ENCODE results near the gene CNNM3.

Gene CNNM3

DNA sequence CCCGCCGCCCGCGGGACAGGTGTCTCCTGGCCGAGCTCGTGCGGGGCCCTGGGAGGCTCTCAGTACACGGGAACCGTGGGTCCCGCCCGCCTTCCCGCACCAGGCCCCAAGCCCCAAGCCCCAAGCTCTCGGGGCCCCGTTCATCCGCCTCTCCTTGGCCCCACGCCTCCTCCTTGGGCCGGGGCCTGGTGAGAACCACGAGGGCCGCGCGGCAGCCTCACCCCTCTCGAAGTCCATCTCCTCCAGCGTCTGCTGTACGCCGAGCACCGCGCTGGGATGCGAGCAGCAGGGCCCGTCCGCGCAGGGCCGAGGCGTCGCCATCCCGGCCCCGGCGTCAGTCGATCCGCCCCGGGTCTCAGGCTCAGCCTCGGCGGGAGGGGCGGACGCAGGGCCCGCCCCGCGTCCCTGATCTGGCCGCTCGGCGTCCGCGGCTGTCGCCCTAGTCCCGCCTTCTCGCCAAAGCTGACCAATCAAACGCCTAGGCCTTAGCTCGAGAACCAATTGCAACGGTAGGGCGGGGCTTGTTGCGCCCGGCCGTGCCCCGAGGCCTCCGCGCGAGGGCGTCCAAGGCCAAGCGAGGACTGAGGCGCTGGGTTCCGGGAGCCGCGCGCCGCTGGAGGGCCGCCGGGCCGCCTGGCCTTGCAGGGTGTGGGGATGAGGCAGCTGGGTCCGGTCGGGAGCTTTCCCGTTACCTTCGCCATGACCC is 41.8 kb downstream of the CNNM3 start, which contains the start of gene ANKRD39 (continued):
- TF ChIP-seq, protein P1, sequence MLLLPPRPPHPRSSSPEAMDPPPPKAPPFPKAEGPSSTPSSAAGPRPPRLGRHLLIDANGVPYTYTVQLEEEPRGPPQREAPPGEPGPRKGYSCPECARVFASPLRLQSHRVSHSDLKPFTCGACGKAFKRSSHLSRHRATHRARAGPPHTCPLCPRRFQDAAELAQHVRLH (tag by site-specific recombination; IDR thresholded peaks at IDR 0.05), result 0 out of 2 replicates have a peak, but pooled peaks have one; percentile 29
- TF ChIP-seq, protein P2, sequence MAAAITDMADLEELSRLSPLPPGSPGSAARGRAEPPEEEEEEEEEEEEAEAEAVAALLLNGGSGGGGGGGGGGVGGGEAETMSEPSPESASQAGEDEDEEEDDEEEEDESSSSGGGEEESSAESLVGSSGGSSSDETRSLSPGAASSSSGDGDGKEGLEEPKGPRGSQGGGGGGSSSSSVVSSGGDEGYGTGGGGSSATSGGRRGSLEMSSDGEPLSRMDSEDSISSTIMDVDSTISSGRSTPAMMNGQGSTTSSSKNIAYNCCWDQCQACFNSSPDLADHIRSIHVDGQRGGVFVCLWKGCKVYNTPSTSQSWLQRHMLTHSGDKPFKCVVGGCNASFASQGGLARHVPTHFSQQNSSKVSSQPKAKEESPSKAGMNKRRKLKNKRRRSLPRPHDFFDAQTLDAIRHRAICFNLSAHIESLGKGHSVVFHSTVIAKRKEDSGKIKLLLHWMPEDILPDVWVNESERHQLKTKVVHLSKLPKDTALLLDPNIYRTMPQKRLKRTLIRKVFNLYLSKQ (tag by site-specific recombination; IDR thresholded peaks at IDR 0.05; ENCODE audit: borderline replicate concordance), result no peak
- TF ChIP-seq MEIS1 (CRISPR knock-in tag; IDR thresholded peaks at IDR 0.05; ENCODE audit: borderline replicate concordance) (no peak), ZNF610 (tag by site-specific recombination; IDR thresholded peaks at IDR 0.05; ENCODE audit: borderline replicate concordance) (no peak), ZNF792 (tag by site-specific recombination; IDR thresholded peaks at IDR 0.05) (0 out of 2 replicates have a peak, but pooled peaks have one; percentile 51), ZNF473 (tag by site-specific recombination; IDR thresholded peaks at IDR 0.05) (no peak), ZNF391 (tag by site-specific recombination; IDR thresholded peaks at IDR 0.05; ENCODE audit: borderline replicate concordance, low read depth) (no peak), ZNF2 (tag by site-specific recombination; IDR thresholded peaks at IDR 0.05) (no peak), ZEB2 (tag by site-specific recombination; IDR thresholded peaks at IDR 0.05) (0 out of 2 replicates have a peak, but pooled peaks have one; percentile 35)

DNA sequence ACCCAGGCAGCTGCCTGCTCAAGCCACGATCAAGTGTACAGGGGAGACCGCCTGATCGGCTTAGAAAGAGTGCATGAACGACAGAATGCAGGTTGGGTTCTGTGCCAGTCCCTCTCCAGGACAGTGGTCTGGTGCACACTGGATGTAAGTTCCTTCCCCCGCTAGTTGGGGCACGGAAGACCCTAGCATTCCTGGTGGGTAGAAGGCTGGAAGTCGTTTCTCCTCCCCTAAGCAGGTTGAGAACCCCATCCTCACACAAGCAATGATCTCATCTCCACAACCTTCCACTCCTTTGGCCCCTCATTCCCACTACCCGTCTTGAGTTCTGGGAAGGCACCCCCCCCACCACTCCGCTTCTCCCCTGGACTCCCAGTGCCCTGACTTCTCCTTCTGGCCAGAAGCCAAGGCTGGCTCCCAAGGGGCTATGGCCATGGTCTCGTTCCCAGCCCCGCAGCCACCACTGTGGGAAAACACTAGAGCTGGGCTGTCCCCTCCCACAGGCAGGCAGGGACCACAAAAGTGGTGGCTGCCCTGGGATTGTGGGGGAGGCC is 43.1 kb downstream of the CNNM3 start:
- no peaks in the 10 kb centered on the region for H3K9me3 ChIP-seq (ENCODE audit: control insufficient read depth, insufficient read depth, low read depth, low read length)
- peaks cover 0 to 42% of the 10 kb centered on the region in 2 experiments; a peak in 2 of 3 replicates for H3K36me3 ChIP-seq (ENCODE audit: control insufficient read depth in 2 of 2, insufficient read depth in 1 of 2, low read length in 2 of 2)
- ChIA-PET CTCF (interaction anchor here (1.0 to 4.1 kb wide), 7 partner anchors 9 to 252 kb away, joined by 3 to 115 read pairs (median 23); partner anchors contain the start of gene ANKRD36), POLR2A (interaction anchor here (0.7 to 3.3 kb wide), 3 partner anchors 9 to 92 kb away, joined by 4 to 39 read pairs (median 21); no protein-coding TSS in a partner anchor)
- no peak overlapping the region for H3K27ac ChIP-seq (ENCODE audit: extremely low read depth, low read depth, low read length)
- TF ChIP-seq ZFP69B (tag by site-specific recombination; IDR thresholded peaks at IDR 0.05) (no peak), SALL2 (tag by site-specific recombination; IDR thresholded peaks at IDR 0.05; ENCODE audit: borderline replicate concordance) (no peak), ZBTB48 (tag by site-specific recombination; IDR thresholded peaks at IDR 0.05) (peak; percentile 72; the same call in 1 of the 2 replicates), IKZF3 (tag by site-specific recombination; IDR thresholded peaks at IDR 0.05) (0 out of 2 replicates have a peak, but pooled peaks have one; percentile 27), ZIC2 (tag by site-specific recombination; IDR thresholded peaks at IDR 0.05) (peak; percentile 15; the same call in 1 of the 2 replicates), ZNF670 (tag by site-specific recombination; IDR thresholded peaks at IDR 0.05; ENCODE audit: low read depth) (no peak), ZNF843 (tag by site-specific recombination; IDR thresholded peaks at IDR 0.05) (no peak), GLIS2 (tag by site-specific recombination; IDR thresholded peaks at IDR 0.05) (0 out of 2 replicates have a peak, but pooled peaks have one; percentile 19), ZNF394 (tag by site-specific recombination; IDR thresholded peaks at IDR 0.05; ENCODE audit: borderline replicate concordance) (peak; percentile 69; the same call in 1 of the 2 replicates)
- TF ChIP-seq, protein P3, sequence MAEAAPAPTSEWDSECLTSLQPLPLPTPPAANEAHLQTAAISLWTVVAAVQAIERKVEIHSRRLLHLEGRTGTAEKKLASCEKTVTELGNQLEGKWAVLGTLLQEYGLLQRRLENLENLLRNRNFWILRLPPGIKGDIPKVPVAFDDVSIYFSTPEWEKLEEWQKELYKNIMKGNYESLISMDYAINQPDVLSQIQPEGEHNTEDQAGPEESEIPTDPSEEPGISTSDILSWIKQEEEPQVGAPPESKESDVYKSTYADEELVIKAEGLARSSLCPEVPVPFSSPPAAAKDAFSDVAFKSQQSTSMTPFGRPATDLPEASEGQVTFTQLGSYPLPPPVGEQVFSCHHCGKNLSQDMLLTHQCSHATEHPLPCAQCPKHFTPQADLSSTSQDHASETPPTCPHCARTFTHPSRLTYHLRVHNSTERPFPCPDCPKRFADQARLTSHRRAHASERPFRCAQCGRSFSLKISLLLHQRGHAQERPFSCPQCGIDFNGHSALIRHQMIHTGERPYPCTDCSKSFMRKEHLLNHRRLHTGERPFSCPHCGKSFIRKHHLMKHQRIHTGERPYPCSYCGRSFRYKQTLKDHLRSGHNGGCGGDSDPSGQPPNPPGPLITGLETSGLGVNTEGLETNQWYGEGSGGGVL (tag by site-specific recombination; IDR thresholded peaks at IDR 0.05), result peak; percentile 59
- TF ChIP-seq, protein P4, sequence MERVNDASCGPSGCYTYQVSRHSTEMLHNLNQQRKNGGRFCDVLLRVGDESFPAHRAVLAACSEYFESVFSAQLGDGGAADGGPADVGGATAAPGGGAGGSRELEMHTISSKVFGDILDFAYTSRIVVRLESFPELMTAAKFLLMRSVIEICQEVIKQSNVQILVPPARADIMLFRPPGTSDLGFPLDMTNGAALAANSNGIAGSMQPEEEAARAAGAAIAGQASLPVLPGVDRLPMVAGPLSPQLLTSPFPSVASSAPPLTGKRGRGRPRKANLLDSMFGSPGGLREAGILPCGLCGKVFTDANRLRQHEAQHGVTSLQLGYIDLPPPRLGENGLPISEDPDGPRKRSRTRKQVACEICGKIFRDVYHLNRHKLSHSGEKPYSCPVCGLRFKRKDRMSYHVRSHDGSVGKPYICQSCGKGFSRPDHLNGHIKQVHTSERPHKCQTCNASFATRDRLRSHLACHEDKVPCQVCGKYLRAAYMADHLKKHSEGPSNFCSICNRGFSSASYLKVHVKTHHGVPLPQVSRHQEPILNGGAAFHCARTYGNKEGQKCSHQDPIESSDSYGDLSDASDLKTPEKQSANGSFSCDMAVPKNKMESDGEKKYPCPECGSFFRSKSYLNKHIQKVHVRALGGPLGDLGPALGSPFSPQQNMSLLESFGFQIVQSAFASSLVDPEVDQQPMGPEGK (tag by site-specific recombination; IDR thresholded peaks at IDR 0.05), result peak; percentile 72
- TF ChIP-seq, protein P5, sequence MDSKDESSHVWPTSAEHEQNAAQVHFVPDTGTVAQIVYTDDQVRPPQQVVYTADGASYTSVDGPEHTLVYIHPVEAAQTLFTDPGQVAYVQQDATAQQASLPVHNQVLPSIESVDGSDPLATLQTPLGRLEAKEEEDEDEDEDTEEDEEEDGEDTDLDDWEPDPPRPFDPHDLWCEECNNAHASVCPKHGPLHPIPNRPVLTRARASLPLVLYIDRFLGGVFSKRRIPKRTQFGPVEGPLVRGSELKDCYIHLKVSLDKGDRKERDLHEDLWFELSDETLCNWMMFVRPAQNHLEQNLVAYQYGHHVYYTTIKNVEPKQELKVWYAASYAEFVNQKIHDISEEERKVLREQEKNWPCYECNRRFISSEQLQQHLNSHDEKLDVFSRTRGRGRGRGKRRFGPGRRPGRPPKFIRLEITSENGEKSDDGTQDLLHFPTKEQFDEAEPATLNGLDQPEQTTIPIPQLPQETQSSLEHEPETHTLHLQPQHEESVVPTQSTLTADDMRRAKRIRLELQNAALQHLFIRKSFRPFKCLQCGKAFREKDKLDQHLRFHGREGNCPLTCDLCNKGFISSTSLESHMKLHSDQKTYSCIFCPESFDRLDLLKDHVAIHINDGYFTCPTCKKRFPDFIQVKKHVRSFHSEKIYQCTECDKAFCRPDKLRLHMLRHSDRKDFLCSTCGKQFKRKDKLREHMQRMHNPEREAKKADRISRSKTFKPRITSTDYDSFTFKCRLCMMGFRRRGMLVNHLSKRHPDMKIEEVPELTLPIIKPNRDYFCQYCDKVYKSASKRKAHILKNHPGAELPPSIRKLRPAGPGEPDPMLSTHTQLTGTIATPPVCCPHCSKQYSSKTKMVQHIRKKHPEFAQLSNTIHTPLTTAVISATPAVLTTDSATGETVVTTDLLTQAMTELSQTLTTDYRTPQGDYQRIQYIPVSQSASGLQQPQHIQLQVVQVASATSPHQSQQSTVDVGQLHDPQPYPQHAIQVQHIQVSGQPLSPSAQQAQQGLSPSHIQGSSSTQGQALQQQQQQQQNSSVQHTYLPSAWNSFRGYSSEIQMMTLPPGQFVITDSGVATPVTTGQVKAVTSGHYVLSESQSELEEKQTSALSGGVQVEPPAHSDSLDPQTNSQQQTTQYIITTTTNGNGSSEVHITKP (tag by site-specific recombination; IDR thresholded peaks at IDR 0.05), result peak; percentile 97
- no peaks in the 10 kb centered on the region for H3K4me1 ChIP-seq (ENCODE audit: control insufficient read depth, insufficient read depth, low read length)
- no peak overlapping the region for H3K4me3 ChIP-seq (ENCODE audit: low read depth, low read length)
